GM21576 (cell line): Measurements from ENCODE around the gene PGBD1.

Experiments
- ATAC-seq: cut with Tn5 transposase; IDR thresholded peaks from one replicate; pipeline ENCODE4 v1.9.1; 2021; ENCODE audit warnings: mild to moderate bottlenecking, moderate library complexity; ENCODE audit not compliant: unreplicated experiment

Gene PGBD1

GRCh38 chr6:28333599-28334018, 52.2 kb downstream of the PGBD1 start:
- no peak for ATAC-seq

DNA sequence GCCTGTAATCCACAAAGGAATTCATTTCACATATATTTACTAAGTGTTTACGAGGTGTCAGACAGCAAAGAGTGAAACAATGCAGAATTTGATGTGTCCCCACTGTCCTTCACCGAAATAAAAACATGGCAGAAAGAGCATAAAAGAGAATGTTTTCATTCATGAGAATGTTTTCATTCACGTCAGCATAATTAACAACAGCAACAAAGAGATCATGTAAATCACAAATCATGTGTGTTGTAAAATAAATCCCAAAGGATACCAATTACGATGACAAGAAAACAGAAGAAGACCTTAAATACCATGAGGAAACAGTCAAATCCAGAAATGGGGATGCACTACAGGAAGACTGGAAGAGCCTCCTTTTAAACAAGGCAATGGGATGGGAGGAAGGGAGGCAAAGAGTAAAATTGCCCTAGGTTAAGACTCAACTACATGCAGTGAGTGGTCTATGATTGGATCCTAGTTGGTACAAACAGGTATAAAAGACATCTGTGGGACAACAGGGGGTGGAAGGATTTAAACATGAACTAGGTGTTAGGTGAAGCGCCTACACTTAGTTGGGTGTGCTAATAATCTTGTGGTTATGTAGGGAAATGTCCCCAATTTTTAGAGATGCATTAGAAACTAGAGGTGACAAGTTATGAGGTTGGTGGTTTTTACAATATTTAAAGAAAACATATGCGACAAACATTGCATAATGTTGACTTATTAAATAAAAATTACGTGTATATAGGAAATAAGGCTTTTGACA, 53.1 kb downstream of the PGBD1 start:
- no peak for ATAC-seq

DNA sequence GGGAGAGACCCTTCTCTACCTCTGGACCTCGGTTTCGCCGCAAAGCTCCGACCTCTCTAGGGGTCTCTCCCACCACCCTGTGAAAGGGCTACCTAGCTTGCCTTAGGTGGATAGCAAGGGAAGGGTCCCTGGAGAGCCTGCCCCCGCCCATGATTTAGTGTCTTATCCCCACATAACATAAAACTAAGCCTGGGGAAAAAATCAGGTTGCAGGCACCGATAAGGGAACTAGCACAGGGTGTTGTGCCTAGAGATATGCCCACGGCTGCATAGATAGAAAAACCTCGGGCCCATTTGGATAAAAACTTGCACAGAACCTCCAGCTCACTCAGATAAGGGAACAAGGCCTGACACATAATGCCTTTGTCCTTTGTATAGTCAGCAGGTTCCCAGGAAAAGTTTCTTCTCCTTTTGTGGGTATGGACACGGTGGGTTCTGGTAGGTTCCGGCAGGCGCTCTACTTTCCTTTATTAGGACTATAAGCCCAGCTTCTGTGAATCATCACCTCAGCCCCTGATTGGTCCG, 53.7 kb downstream of the PGBD1 start:
- ATAC-seq: no peak

- ATAC-seq: peak; percentile 80
These were observed 54.4 kb downstream of the PGBD1 start, which contains the start of gene ZSCAN31 for GRCh38 chr6:28335564-28336283. Gene ZSCAN31 (minus strand): TSS chr6:28336148. CDS start chr6:28329683, 6,465 bp downstream.

DNA sequence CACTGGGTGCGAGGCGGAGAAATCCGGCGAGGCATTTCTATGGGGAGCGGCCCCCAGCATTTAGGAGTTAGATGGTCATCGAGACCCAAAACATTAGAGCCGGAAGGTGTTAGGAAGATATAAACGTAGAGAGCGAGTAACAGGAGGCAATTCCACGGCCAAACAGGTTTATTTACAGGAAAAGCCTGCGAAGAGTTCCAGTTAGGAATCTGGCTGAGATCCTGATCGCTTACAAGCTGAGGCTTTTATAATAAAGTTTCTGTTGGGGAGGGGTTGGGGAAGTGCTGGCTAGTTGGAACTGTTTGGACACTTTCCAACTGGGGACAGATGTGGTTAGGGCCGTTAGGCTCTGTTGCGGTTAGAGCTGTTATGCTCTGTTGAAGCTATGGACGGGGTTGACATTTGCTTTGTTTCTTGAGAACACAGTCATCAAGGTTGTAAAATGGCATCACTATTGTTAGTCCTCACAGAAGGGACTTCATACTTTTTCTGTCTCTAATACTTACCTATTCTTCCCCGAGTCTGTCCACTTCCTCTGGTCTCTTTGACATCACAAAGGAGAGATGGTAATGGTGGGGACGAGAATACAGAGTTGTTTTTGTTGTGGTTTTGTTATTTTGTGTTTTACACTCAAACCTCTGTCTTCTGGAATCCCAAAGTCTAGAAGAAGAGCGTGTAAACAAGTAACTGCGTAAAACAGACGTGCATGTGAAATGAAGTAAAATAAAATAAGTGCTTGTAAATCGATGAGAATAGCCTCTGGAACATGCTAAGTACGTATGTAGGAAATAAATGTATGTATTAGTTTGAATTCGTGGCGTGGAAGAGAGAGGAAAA, 55.1 kb downstream of the PGBD1 start:
- peak; percentile 39 for ATAC-seq

- no peak for ATAC-seq
These were observed 55.7 kb downstream of the PGBD1 start for GRCh38 chr6:28337121-28337520.

GRCh38 chr6:28340310-28341095, 59.1 kb downstream of the PGBD1 start:
- ATAC-seq: no peak

DNA sequence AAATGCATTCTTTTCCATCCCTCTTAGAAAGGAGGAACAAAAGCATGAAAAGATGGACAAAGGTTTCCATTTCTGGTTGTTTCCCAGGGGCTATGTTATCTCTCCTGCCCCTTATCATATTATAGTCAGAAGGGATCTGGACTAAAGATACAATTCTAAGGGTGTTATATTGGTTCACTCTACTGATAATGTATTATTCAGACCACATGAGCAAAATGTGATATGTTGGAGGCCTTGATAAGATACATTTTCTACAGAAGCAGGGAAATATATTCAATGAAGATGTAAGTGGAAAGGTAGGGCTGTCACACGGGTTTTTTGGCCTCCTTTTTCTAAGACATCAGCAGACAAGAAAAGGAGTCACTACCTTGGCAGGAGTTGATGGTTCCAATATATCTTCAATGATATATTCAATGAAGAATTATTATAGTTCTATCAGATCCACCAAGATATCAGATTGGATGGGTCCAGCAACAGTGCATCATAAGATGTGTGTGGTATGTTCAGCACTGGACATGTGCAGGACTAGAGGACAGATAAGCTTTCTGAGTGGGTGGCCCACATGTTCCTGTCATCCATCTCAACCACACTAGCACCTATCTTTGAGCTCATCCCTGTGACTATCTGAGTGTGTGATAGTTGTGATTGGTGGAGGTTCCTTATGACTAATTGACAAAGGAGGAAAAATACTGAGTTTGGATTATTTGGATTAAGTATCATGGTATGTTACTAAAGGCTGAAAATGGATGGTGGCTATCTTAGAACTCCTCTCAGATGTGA, 62.7 kb downstream of the PGBD1 start:
- no peak for ATAC-seq

DNA sequence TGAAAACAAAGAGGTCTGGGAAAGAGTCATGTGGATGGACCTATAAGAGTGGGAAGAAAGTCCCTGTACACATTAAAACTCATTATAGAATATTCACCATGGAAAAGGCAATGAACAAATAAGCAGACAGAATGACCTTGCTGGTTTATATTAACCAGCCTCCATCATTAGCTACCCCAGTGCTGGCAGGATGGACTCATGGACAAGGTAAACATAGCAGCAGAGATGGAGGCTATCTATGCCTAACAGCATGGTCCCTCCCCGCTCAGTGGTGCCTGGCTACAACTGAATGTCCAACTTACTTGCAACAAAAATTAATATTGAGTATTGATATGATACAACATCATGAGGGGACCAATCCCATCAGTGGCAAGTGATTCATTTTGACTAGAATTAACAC, 63.8 kb downstream of the PGBD1 start:
- no peak for ATAC-seq

DNA sequence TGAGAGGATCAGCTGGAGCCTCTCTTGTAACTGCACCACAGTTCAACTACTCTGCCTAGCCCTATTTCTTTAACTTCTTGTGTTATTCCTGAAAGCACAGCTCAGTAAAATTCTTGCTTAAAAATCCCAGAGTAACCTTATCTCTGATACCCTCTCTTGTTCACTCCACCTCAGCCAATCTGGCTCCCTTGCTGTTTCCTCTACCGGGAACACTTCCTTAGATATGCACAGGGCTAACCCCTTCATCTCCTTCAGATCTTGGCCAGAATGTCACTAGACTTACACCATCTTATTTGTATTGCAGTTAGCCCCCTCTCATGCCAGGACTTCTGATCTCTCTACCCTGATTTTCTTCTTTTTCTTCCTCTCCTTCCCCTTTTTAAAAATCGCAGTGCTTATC, 65.7 kb downstream of the PGBD1 start:
- no peak for ATAC-seq

DNA sequence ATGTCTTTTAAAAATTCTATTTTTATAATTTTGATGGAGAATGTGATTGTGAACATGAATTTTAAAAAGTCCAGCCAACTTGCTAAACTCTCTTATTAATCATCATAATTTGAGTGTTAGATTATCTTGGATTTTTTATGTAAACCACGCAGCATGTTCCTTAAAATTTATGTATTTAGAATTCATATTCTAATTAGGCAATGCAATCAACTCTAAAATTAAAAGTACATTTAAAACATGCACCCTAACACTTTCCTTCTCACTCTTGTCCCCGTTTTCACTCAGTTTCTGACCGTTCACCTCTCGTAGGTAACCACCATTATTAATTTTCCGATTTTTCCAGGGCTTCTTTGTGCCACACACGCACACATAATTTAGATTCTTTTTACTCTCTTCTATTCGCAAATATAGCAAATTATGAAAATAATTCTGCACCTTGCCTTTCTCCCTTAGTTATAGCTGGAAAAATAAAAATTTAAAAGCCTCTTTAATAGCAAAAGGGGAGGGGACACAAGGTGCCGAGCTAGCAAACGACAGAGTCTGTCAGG, 68.0 kb downstream of the PGBD1 start:
- peak; percentile 20 for ATAC-seq

DNA sequence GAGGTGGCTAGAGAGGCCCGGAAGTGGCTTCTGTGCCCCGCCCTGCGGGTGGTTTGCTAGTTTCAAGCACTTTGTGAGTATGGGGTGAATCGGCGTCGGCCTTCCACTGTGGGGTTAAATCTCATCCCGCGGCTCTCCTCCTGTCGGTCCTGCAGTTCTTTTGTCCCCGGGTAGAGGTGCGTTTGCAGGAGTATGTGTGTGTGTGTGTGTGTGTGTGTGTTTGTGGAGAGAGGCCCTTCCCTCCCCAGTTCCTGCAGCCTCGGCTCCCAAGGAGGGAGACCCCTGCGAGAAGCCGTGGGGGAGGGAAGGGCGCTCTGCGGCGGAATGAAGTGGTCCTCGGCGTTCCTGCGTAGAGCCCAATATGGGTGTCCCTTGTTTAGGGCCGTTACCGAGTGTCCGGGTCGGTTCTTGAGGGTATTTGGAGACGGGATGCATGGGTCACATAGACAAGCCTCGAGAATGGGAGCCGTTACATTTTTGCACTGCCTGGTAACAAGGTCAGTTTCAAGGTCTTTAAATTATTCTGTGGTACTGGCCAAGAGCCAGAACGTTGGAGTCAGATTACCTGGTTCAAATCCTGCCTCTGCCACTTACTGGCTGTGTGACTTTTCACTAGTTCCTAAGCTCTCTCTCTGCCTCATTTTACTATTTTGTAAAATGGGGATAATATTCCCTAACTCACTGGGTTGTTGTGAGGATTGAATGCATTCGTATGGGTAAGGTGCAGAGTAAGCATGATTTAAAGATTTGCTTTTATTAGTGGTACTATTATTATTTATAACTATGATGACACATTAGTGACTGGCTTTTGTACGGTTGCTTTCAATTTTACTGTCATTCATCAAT, 68.7 kb downstream of the PGBD1 start, which contains the start of gene ZKSCAN3:
Gene ZKSCAN3 (plus strand): TSS at position 56 of the 846 bp plus-strand sequence. CDS start 9,640 bp downstream, outside the sequence.
- peak; percentile 97 for ATAC-seq

- ATAC-seq: no peak
These were observed 69.7 kb downstream of the PGBD1 start for GRCh38 chr6:28351087-28351486.

- no peak for ATAC-seq
These were observed 70.1 kb downstream of the PGBD1 start for GRCh38 chr6:28351493-28351925.
